ENCODE results near the gene FAM193A.
"Not testable (repeated sequence)": the region's sequence is repeated elsewhere in the genome, so short reads cannot be mapped to it uniquely, and the experiment has no call there.

Gene FAM193A

GRCh38 chr4:2663275-2663674 is 126.8 kb downstream of the FAM193A start:
- no peak for DNase-seq

GRCh38 chr4:2666722-2667247 is 130.3 kb downstream of the FAM193A start:
- no peak for DNase-seq

GRCh38 chr4:2667428-2667827 is 131.0 kb downstream of the FAM193A start:
- no peak for DNase-seq

- no peak for DNase-seq
Measured at GRCh38 chr4:2671267-2671895, 134.9 kb downstream of the FAM193A start.

GRCh38 chr4:2672082-2672481 is 135.6 kb downstream of the FAM193A start:
- no peak for DNase-seq

GRCh38 chr4:2672700-2673099 is 136.3 kb downstream of the FAM193A start:
- no peak for DNase-seq

GRCh38 chr4:2673157-2673556 is 136.7 kb downstream of the FAM193A start:
- DNase-seq = no peak

- not testable (repeated sequence) for DNase-seq
Measured at GRCh38 chr4:2679762-2680161, 143.3 kb downstream of the FAM193A start.

- DNase-seq = no peak
Measured at GRCh38 chr4:2684486-2684885, 148.0 kb downstream of the FAM193A start.

- DNase-seq = no peak
Measured at GRCh38 chr4:2685541-2685940, 149.1 kb downstream of the FAM193A start.

- no peak for DNase-seq
Measured at GRCh38 chr4:2686379-2687265, 150.2 kb downstream of the FAM193A start.

- DNase-seq = no peak
Measured at GRCh38 chr4:2688281-2688680, 151.8 kb downstream of the FAM193A start.

GRCh38 chr4:2688697-2689096 is 152.2 kb downstream of the FAM193A start:
- no peak for DNase-seq

- DNase-seq = no peak
Measured at GRCh38 chr4:2689114-2689513, 152.7 kb downstream of the FAM193A start.

- DNase-seq = no peak
Measured at GRCh38 chr4:2689825-2690700, 153.6 kb downstream of the FAM193A start.

GRCh38 chr4:2691313-2691712 is 154.9 kb downstream of the FAM193A start:
- no peak for DNase-seq

GRCh38 chr4:2691952-2692435 is 155.5 kb downstream of the FAM193A start:
- no peak for DNase-seq

GRCh38 chr4:2694691-2695090 is 158.2 kb downstream of the FAM193A start:
- no peak for DNase-seq

GRCh38 chr4:2695346-2696060 is 159.1 kb downstream of the FAM193A start:
- DNase-seq = no peak

GRCh38 chr4:2696423-2696822 is 160.0 kb downstream of the FAM193A start:
- no peak for DNase-seq

GRCh38 chr4:2697995-2698414 is 161.6 kb downstream of the FAM193A start:
- DNase-seq = no peak

GRCh38 chr4:2698504-2698903 is 162.1 kb downstream of the FAM193A start:
- no peak for DNase-seq

All from RPMI8226 (cell line).